Endodermal cell (in vitro differentiated cells): ENCODE measurements around the gene SDK1. TPM values are rescaled to one million over a fixed set of nuclear protein-coding genes. Genes with fewer than 3 reads are reported as not detected.

Experiments
- DNase-seq: peaks from one replicate; pipeline ENCODE4 v3.0.0-alpha.2; 2017
- H3K27ac ChIP-seq: 2 replicates; pipeline ENCODE4 v1.5.1; 2013; ENCODE audit warnings: mild to moderate bottlenecking, low read depth, low read length, moderate library complexity
- H3K27me3 ChIP-seq: 2 replicates; pipeline ENCODE4 v1.6.1; 2013; ENCODE audit warnings: mild to moderate bottlenecking, low read length, moderate library complexity; ENCODE audit not compliant: insufficient read depth, control insufficient read depth, poor library complexity, severe bottlenecking
- H3K36me3 ChIP-seq: 2 replicates; pipeline ENCODE4 v1.7.0; 2013; ENCODE audit warnings: mild to moderate bottlenecking, low read length, moderate library complexity; ENCODE audit not compliant: control insufficient read depth, insufficient read depth
- H3K4me1 ChIP-seq: one replicate; pipeline ENCODE4 v1.7.0; 2013; ENCODE audit warnings: low read length; ENCODE audit not compliant: control insufficient read depth, insufficient read depth
- H3K4me3 ChIP-seq: 2 replicates; pipeline ENCODE4 v1.5.1; 2013; ENCODE audit warnings: mild to moderate bottlenecking, low read length, moderate library complexity
- H3K9ac ChIP-seq: 2 replicates; pipeline ENCODE4 v1.6.1; 2013; ENCODE audit warnings: mild to moderate bottlenecking, low read length, moderate library complexity; ENCODE audit not compliant: poor library complexity, severe bottlenecking; ENCODE audit errors: extremely low read depth
- H3K9me3 ChIP-seq: 2 replicates; pipeline ENCODE4 v1.6.1; 2013; ENCODE audit warnings: mild to moderate bottlenecking, low read length, moderate library complexity; ENCODE audit not compliant: control insufficient read depth
- H3K27ac Mint-ChIP-seq: 2 replicates; pipeline ENCODE4 v1.8.0; 2020; ENCODE audit warnings: mixed read lengths
- H3K27me3 Mint-ChIP-seq: 2 replicates; pipeline ENCODE4 v1.8.0; 2021; ENCODE audit warnings: mild to moderate bottlenecking, mixed read lengths; ENCODE audit not compliant: insufficient read depth
- H3K36me3 Mint-ChIP-seq: 2 replicates; pipeline ENCODE4 v1.8.0; 2020; ENCODE audit warnings: low read depth, mixed read lengths
- H3K4me1 Mint-ChIP-seq: 2 replicates; pipeline ENCODE4 v1.8.0; 2020; ENCODE audit warnings: mixed read lengths
- H3K4me3 Mint-ChIP-seq: 2 replicates; pipeline ENCODE4 v1.8.0; 2020; ENCODE audit warnings: mild to moderate bottlenecking, moderate library complexity, mixed read lengths
- H3K9me3 Mint-ChIP-seq: 2 replicates; pipeline ENCODE4 v1.8.0; 2020; ENCODE audit warnings: mild to moderate bottlenecking, mixed read lengths
- WGBS, 2 experiments: methylation state at CpG; one replicate each; pipeline versions ENCODE4 v1.1.5 to v1.1.7; 2013; ENCODE audit warnings: missing lambda C conversion rate in 2 of 2, mixed read lengths in 1 of 2; ENCODE audit not compliant: insufficient coverage in 1 of 2, insufficient read length in 1 of 2; 5-methylcytosine and 5-hydroxymethylcytosine counted together
- total RNA-seq, 2 donors: library from RNA; stranded (reverse); fragmentation: NEBNext Ultra II Directional in 1 of 2; extraction: Animal tissue kit (Norgen Biotek cat#: 25700) in 1 of 2; gene quantifications; 2 replicates in 1 of 2; 3 replicates in 1 of 2; pipeline ENCODE4 v1.2.1, GENCODE V29; 2021
- TF ChIP-seq, protein P1 (sequence below): fragments of 200-600 bp; sonication (generic); conservative IDR thresholded peaks from 2 replicates; pipeline ENCODE4 v1.5.0; 2021; ENCODE audit warnings: antibody characterized with exemption, mild to moderate bottlenecking

Gene SDK1
- total RNA-seq, 2 donors from 2014 or later = 22.7 to 23.1 TPM

DNA sequence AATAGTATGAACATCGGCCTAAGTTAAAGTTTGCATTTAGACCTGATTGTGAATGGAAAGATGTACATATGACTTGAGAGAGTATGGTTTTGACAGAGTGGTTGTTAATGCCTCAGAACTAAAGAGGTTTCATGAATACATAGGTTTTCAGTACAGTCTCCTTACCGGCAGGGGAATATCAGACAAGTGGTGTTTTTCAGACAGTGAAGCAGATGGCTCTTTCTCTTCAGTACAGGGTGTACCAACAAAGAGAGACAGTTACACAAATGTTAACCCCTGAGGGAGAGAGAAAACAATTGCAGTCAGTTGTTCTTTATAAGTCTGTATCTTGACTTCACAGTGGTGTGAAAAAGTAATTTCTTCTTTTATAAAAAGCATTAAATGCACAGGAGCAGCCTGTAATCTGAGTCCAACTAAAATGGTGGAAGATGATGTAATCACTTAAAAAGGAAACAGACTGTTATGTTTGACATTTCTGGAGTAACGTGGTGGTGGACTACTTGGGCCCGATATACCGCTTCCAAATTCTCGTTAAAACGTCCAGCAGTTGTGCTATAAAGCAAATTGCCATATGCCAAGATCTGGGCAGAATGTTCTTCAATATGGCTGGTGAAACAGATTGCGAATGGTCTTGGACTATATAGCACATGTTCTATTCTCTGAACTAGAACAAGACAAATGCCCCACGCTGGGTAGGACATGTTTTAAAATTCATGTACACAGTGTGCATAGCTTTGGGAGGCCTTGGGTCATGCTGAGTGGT lies 69.2 kb downstream of the SDK1 start:
- H3K36me3 Mint-ChIP-seq = no peaks in the 10 kb centered on the region
- DNase-seq = no peak
- H3K27ac ChIP-seq = peak overlapping the region; percentile 52
- no peaks in the 10 kb centered on the region for H3K36me3 ChIP-seq
- H3K9ac ChIP-seq = no peak overlapping the region
- WGBS, 2 experiments = 91 to 94% methylated on average over 7 to 9 of the region's 9 CpGs
- no peaks in the 10 kb centered on the region for H3K27me3 Mint-ChIP-seq
- H3K27ac Mint-ChIP-seq = no peak overlapping the region
- no peak overlapping the region for H3K4me3 Mint-ChIP-seq
- no peak overlapping the region for H3K4me3 ChIP-seq
- H3K4me1 ChIP-seq = no peaks in the 10 kb centered on the region
- TF ChIP-seq, protein P1, sequence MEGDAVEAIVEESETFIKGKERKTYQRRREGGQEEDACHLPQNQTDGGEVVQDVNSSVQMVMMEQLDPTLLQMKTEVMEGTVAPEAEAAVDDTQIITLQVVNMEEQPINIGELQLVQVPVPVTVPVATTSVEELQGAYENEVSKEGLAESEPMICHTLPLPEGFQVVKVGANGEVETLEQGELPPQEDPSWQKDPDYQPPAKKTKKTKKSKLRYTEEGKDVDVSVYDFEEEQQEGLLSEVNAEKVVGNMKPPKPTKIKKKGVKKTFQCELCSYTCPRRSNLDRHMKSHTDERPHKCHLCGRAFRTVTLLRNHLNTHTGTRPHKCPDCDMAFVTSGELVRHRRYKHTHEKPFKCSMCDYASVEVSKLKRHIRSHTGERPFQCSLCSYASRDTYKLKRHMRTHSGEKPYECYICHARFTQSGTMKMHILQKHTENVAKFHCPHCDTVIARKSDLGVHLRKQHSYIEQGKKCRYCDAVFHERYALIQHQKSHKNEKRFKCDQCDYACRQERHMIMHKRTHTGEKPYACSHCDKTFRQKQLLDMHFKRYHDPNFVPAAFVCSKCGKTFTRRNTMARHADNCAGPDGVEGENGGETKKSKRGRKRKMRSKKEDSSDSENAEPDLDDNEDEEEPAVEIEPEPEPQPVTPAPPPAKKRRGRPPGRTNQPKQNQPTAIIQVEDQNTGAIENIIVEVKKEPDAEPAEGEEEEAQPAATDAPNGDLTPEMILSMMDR = no peak
- H3K27me3 ChIP-seq = no peaks in the 10 kb centered on the region
- no peaks in the 10 kb centered on the region for H3K9me3 ChIP-seq
- no peaks in the 10 kb centered on the region for H3K9me3 Mint-ChIP-seq
- peaks cover 7% of the 10 kb centered on the region for H3K4me1 Mint-ChIP-seq

DNA sequence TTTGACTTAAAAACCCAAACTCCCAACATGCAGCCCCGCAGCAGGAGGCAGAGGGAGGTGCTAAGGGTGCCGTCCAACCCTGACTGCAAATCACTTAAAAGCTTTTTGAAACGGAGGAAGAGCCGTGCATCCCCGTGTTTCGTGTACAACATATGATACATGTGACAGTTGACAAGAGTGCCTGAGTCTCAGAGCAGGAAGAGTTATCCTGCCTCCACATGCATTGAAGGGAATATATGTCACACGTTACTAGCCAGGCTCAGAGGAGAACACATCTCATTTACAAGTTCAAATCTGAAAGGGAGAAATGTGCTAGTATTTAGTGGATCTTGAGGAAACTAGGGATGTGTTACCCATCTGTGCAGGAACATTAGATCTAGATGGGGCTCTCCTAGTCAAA lies 69.9 kb downstream of the SDK1 start:
- DNase-seq = no peak
- Histone ChIP-seq H3K4me1 (no peaks in the 10 kb centered on the region), H3K9me3 (no peaks in the 10 kb centered on the region), H3K36me3 (no peaks in the 10 kb centered on the region), H3K27ac (no peak overlapping the region), H3K27me3 (no peaks in the 10 kb centered on the region), H3K9ac (no peak overlapping the region), H3K4me3 (no peak overlapping the region)
- TF ChIP-seq, protein P1 = no peak
- Mint-ChIP-seq H3K27ac (no peak overlapping the region), H3K4me1 (peaks cover 7% of the 10 kb centered on the region), H3K27me3 (no peaks in the 10 kb centered on the region), H3K4me3 (no peak overlapping the region), H3K36me3 (no peaks in the 10 kb centered on the region), H3K9me3 (no peaks in the 10 kb centered on the region)
- 94 to 96% methylated on average over 6 to 7 of the region's 7 CpGs for WGBS, 2 experiments

GRCh38 chr7:3371601-3372000 lies 70.5 kb downstream of the SDK1 start:
- TF ChIP-seq, protein P1 = no peak
- Histone ChIP-seq H3K4me1 (no peaks in the 10 kb centered on the region), H3K27me3 (no peaks in the 10 kb centered on the region), H3K9ac (no peak overlapping the region), H3K27ac (no peak overlapping the region), H3K4me3 (no peak overlapping the region), H3K9me3 (no peaks in the 10 kb centered on the region), H3K36me3 (no peaks in the 10 kb centered on the region)
- no peaks in the 10 kb centered on the region for H3K9me3 Mint-ChIP-seq
- WGBS, 2 experiments = 92 to 95% methylated on average over 4 of the region's 4 CpGs
- peaks cover 7% of the 10 kb centered on the region for H3K4me1 Mint-ChIP-seq
- no peaks in the 10 kb centered on the region for H3K36me3 Mint-ChIP-seq
- no peak overlapping the region for H3K4me3 Mint-ChIP-seq
- no peak overlapping the region for H3K27ac Mint-ChIP-seq
- DNase-seq = no peak
- no peaks in the 10 kb centered on the region for H3K27me3 Mint-ChIP-seq
